SK-MEL-5 (cell line): ENCODE results near the gene QSER1. TPM values are rescaled to one million over a fixed set of nuclear protein-coding genes. Genes with fewer than 3 reads are reported as not detected.
"Not testable (repeated sequence)": the region's sequence is repeated elsewhere in the genome, so short reads cannot be mapped to it uniquely, and the experiment has no call there.

ENCODE experiments used
- DNase-seq: peaks from one replicate; pipeline ENCODE4 v3.0.0-alpha.2; 2016; ENCODE audit warnings: low read depth, low spot score
- in situ Hi-C: cut with HindIII; loops from 2 replicates; pipeline ENCODE4 v1.10.0; 2016; ENCODE audit warnings: low sequenced_read_pairs, high pct_unique_total_duplicates, low pct_unique_long_range_greater_than_20kb
- total RNA-seq: library from RNA; depleted of rRNA; stranded (reverse); fragments of >200 nt; shearing (Covaris generic); gene quantifications from 2 replicates; pipeline ENCODE4 v1.2.3, GENCODE V29; 2014

Gene QSER1
- total RNA-seq, 1 experiment from 2014 or later, result 21.7 TPM

DNA sequence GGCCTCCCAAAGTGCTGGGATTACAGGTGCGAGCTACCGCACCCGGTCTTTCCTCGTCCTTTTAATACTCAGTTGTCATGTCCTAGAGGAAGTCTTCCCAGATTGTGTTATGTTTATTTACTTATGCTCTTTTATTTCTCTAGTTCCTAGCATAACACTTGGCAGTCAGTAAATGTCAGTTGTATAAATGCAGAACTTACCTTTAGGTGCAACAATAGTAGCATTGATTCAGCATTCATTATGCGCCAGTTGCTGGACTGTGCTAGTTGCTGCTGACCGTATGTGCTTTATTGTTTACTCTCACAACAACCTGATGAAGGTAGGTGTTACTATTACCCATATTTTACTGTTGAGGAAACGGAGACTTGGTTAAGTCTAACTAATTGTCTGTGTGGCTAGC lies 20.8 kb downstream of the QSER1 start:
- in situ Hi-C loops, result no loop called here
- no peak for DNase-seq

- in situ Hi-C loops, result no loop called here
- DNase-seq, result no peak
Measured at GRCh38 chr11:32916361-32916760, 23.8 kb downstream of the QSER1 start.

DNA sequence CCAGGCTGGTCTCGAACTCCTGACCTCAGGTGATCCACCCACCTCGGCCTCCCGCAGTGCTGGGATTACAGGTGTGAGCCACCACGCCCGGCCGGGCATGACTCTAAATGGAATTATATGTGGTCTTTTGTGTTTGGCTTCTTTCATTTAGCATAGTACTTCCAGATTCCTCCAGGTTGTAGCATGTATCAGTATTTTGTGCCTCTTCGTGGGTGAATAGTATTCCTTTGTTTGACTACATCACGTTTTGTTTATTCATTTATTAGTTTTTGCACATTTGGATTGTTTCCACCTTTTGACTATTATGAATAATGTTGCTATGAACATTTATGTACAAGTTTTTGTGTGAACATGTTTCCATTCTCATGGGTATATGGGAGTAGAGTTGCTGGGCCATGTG lies 24.4 kb downstream of the QSER1 start:
- DNase-seq, result no peak
- in situ Hi-C loops, result no loop called here

GRCh38 chr11:32918427-32918826 lies 25.8 kb downstream of the QSER1 start:
- in situ Hi-C loops, result no loop called here
- DNase-seq, result no peak

GRCh38 chr11:32919338-32919737 lies 26.7 kb downstream of the QSER1 start:
- in situ Hi-C loops, result no loop called here

GRCh38 chr11:32920570-32920969 lies 28.0 kb downstream of the QSER1 start:
- DNase-seq, result no peak
- in situ Hi-C loops, result no loop called here

More at GRCh38 chr11:32919338-32919737, 26.7 kb downstream of the QSER1 start:
- DNase-seq, result no peak

DNA sequence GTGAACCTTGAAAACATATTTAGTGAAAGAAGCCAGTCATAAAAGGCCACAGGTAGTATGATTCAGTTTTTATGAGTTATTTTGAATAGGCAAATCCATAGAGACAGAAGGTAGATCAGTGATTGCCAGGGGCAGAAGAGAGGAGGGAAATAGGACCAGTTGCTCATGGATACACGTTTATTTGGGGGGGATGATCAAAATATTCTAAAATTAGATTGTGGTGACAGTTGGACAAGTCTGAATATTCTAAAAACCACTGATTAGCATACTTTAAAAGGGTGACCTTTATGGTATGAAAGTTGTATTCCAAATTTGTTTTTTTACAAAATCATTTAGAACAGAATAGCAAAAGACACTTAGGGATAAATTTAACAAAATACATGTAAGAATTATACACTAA lies 28.6 kb downstream of the QSER1 start:
- in situ Hi-C loops, result no loop called here
- DNase-seq, result no peak

DNA sequence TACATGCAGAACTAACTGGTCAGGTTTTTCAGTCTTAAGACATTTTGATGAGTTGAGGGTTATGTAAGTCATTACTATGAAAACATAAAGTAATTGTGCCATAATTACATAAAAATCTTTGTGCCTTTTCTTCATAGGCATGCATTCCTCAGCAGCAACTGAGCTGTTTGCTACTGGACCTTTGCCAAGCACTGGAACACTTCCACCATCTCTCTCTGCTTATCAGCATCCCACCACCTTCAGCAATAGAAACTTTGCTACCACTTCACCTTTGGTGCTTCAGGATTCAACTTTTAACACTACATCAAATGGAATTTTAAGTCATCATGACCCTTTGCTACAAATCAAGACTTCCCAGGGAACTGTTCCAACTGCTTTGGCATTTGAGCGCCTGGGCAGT lies 39.0 kb downstream of the QSER1 start:
- no peak for DNase-seq
- in situ Hi-C loops, result no loop called here

GRCh38 chr11:32932196-32932595 lies 39.6 kb downstream of the QSER1 start:
- DNase-seq, result no peak
- in situ Hi-C loops, result no loop called here

- DNase-seq, result no peak
- in situ Hi-C loops, result no loop called here
Measured at GRCh38 chr11:32935462-32936029, 42.9 kb downstream of the QSER1 start.

DNA sequence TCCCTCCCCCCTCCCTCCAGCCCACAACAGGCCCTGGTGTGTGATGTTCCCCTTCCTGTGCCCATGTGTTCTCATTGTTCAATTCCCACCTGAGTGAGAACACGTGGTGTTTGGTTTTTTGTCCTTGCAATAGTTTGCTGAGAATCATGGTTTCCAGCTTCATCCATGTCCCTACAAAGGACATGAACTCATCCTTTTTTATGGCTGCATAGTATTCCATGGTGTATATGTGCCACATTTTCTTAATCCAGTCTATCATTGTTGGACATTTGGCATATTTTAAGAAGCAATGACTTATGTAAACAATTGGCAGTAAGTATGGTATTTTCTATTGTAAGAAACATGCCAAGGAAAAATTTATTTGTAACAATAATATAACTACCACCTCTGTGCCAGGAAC lies 43.6 kb downstream of the QSER1 start:
- in situ Hi-C loops, DNase-seq: not testable (repeated sequence)

DNA sequence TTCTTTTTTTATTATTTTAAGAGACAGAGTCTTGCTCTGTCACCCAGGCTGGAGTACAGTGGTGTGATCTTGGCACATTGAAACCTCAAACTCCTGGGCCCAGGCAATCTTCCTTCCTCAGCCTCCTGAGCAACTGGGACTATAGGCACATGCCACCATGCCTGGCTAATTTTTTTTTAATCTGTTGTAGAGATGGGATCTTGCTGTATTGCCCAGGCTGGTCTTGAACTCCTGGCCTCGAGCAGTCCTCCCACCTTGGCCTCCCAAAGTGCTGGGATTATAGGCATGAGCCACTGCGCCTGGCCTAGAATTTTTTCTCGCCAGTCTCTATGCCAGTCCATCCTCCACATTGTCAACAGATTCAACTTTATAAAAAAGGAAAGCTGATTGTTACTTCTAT lies 44.7 kb downstream of the QSER1 start:
- DNase-seq, in situ Hi-C loops: not testable (repeated sequence)

- in situ Hi-C loops, result no loop called here
- no peak for DNase-seq
Measured at GRCh38 chr11:32939046-32939445, 46.4 kb downstream of the QSER1 start.

DNA sequence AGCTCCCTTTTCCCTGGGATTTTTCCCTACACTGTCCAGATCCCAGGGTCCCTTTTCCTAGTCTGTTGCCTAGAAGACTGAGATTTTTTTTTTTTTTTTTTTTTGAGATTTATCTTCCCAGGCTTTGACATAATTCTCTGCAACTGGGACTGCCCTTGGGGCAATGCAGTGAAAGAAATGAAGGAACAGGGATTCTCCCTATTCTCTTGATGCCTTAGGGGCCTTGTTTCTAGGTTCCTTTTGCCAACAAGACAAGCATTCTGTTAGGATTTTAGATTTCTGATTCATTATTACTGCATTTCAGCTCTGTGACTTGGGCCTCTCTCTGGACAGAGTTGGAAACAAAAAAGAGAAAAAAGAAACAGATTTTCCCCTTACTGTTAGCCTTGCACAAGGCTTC lies 47.3 kb downstream of the QSER1 start:
- DNase-seq, result peak; percentile 82
- in situ Hi-C loops, result no loop called here

- no peak for DNase-seq
- in situ Hi-C loops, result no loop called here
Measured at GRCh38 chr11:32940865-32941264, 48.3 kb downstream of the QSER1 start.

DNA sequence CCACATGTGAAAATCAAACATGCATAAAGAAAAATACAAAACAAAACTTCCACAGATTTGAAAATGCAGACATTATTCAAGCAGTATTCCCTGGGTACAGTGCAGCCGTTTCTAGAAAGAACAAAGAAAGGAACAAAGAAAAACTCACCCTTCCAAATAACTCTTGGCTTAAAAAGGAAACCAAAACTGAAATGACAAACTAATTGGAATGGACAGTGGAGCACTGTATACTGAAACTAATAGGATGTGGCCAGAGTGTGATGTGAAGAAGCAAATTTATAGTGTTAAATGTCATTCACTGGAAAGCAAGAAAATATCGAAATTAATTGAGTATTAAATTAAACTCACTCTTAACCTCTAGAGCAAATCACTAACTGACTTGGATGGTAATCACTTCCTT lies 55.4 kb downstream of the QSER1 start:
- in situ Hi-C loops, result no loop called here
- no peak for DNase-seq

GRCh38 chr11:32949739-32950138 lies 57.1 kb downstream of the QSER1 start:
- in situ Hi-C loops, result no loop called here
- DNase-seq, result no peak

- in situ Hi-C loops, result no loop called here
Measured at GRCh38 chr11:32952421-32952820, 59.8 kb downstream of the QSER1 start.

GRCh38 chr11:32953700-32954099 lies 61.1 kb downstream of the QSER1 start:
- in situ Hi-C loops, result no loop called here
- no peak for DNase-seq

More at GRCh38 chr11:32952421-32952820, 59.8 kb downstream of the QSER1 start:
- DNase-seq, result no peak
